Measurements from ENCODE around the gene SLC12A5.
"Not testable (repeated sequence)": the region's sequence is repeated elsewhere in the genome, so short reads cannot be mapped to it uniquely, and the experiment has no call there.

SLC12A5 gene

DNA sequence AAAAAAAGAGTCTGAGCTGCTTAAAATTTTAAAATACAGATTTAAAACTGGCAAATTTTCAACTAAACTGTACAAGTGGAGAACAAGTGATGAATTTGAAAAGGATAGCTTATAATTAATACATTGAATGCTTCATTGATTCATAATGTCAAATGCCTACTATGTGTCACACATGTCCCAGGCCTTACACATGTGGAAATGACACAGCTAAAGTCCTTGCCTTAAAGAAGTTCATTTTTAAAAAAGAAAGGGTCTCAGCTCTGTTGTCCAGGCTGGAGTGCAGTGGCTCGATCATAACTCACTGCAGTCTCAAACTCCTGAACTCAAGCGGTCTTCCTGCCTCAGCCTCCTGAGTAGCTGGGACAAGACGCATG lies 55.8 kb downstream of the SLC12A5 start:
- Histone ChIP-seq H3K9ac (ENCODE audit: low read length in 5 of 5) (no peak overlapping the region), H3K9me3 (ENCODE audit: control insufficient read depth in 5 of 5, low read length in 5 of 5) (no peaks in the 10 kb centered on the region), H3K36me3 (ENCODE audit: control insufficient read depth in 5 of 5, insufficient read depth in 5 of 5, low read length in 5 of 5) (peaks cover 0 to under 1% (median 0%) of the 10 kb centered on the region in 5 donors), H3K4me3 (ENCODE audit: low read depth in 1 of 5, low read length in 5 of 5) (no peak overlapping the region), H3K27ac (ENCODE audit: low read depth, low read length) (no peak overlapping the region), H3K27me3 (ENCODE audit: control insufficient read depth in 5 of 5, insufficient read depth in 4 of 5, low read length in 5 of 5) (no peaks in the 10 kb centered on the region), H3K4me1 (ENCODE audit: control insufficient read depth in 5 of 5, insufficient read depth in 5 of 5, low read length in 5 of 5) (peaks cover 7 to 67% (median 55%) of the 10 kb centered on the region in 5 donors)

DNA sequence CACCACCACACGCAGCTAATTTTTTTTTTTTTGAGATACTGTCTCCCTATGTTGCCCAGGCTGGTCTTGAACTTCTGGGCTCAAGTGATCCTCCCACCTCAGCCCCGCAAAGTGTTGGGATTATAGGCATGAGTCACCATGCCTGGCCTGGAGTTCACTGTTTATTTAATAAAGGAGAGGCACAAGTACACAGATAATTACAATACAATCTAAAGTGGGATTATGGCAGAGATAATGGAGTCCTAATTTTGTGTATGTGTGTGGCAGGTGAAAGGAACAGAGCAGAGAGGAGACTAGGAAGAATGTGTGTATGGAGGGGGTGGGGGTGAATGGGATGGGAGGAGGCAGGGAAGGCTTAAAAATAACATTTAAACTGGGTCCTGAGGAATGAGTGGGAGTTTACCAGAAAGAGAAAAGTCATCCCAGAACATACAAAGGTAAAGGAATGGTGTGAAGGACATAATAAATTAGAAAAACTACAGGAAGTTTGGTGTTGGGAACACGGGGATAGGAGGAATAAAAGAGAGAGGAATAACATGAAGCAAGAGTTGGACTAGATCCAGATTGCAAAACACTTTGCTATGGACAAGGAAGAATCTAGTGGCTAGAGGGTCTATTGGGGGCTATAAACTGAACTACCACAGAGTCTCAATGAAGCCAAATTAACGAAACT lies 56.3 kb downstream of the SLC12A5 start:
- no peak overlapping the region for H3K4me3 ChIP-seq (ENCODE audit: low read depth in 1 of 5, low read length in 5 of 5)
- H3K9me3 ChIP-seq (ENCODE audit: control insufficient read depth in 5 of 5, low read length in 5 of 5), result no peaks in the 10 kb centered on the region
- no peak overlapping the region for H3K27ac ChIP-seq (ENCODE audit: low read depth, low read length)
- H3K27me3 ChIP-seq (ENCODE audit: control insufficient read depth in 5 of 5, insufficient read depth in 4 of 5, low read length in 5 of 5), result no peaks in the 10 kb centered on the region
- H3K36me3 ChIP-seq (ENCODE audit: control insufficient read depth in 5 of 5, insufficient read depth in 5 of 5, low read length in 5 of 5), result no peaks in the 10 kb centered on the region
- no peak overlapping the region for H3K9ac ChIP-seq (ENCODE audit: low read length in 5 of 5)
- H3K4me1 ChIP-seq (ENCODE audit: control insufficient read depth in 5 of 5, insufficient read depth in 5 of 5, low read length in 5 of 5), result peaks cover 10 to 71% (median 59%) of the 10 kb centered on the region in 5 donors

DNA sequence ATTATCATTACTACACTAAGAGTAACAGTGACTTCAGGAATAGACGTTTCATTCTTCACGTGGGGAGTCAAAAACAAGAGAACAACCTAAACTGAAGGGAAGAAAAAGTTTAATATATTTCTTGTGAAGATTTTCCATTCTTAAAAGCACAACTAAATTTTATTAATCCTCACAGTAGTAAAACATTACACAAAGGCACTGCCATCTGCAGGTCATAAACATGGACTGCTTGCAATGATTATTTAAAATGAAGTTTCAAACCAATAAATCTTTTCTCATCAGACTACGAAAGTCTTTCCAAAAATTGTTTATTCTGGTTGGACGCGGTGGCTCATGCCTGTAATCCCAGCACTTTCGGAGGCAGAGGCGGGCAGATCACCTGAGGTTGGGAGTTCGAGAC lies 58.1 kb downstream of the SLC12A5 start:
- no peak overlapping the region for H3K27ac ChIP-seq (ENCODE audit: low read depth, low read length)
- H3K9me3 ChIP-seq (ENCODE audit: control insufficient read depth in 5 of 5, low read length in 5 of 5), result no peaks in the 10 kb centered on the region
- no peaks in the 10 kb centered on the region for H3K27me3 ChIP-seq (ENCODE audit: control insufficient read depth in 5 of 5, insufficient read depth in 4 of 5, low read length in 5 of 5)
- H3K4me3 ChIP-seq (ENCODE audit: low read depth in 1 of 5, low read length in 5 of 5), result no peak overlapping the region
- H3K36me3 ChIP-seq (ENCODE audit: control insufficient read depth in 5 of 5, insufficient read depth in 5 of 5, low read length in 5 of 5), result no peaks in the 10 kb centered on the region
- peaks cover 10 to 68% (median 61%) of the 10 kb centered on the region in 5 donors for H3K4me1 ChIP-seq (ENCODE audit: control insufficient read depth in 5 of 5, insufficient read depth in 5 of 5, low read length in 5 of 5)
- no peak overlapping the region for H3K9ac ChIP-seq (ENCODE audit: low read length in 5 of 5)

DNA sequence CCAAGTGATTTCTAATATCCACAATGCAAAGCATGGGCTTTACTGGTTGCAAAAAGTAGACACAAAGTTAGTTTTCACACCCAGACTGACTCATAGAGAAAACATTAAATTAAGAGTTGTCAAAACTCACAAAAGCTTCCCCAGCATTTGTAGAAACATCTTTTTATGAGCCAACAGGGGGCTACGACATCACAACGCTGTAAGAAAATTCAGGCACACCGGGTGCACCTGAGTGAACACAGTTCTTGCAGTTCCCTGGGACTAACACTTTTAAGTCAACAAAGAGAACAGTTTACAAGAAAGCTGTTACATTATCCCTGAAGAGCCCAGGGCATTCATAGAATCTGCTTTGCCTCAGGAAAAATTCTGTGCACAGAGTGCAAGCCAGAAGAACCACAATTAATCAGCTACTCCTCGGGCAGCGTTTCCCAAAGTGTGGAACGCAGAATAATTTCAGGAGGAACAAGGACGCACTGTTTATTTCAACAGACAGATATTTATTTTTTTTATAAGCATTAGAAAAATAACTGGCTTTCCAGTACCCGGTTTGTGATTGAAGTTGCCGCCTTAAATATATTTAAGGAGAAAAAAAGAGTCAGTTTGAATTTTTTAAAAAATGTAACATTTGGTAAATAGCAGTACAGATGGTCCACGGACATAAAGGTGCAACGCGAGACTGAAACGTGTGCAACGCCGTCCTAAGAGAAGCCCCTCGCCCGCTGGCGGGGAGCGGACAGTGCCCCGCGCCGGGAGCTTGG lies 59.6 kb downstream of the SLC12A5 start:
- H3K27ac ChIP-seq (ENCODE audit: low read depth, low read length), result peak overlapping the region; percentile 93
- peak overlapping the region; percentile 66 to 97 (median 93) for H3K9ac ChIP-seq (ENCODE audit: low read length in 5 of 5)
- H3K36me3 ChIP-seq (ENCODE audit: control insufficient read depth in 5 of 5, insufficient read depth in 5 of 5, low read length in 5 of 5), result no peaks in the 10 kb centered on the region
- peak overlapping the region; percentile 53 to 96 (median 84) for H3K4me3 ChIP-seq (ENCODE audit: low read depth in 1 of 5, low read length in 5 of 5)
- no peaks in the 10 kb centered on the region for H3K9me3 ChIP-seq (ENCODE audit: control insufficient read depth in 5 of 5, low read length in 5 of 5)
- no peaks in the 10 kb centered on the region for H3K27me3 ChIP-seq (ENCODE audit: control insufficient read depth in 5 of 5, insufficient read depth in 4 of 5, low read length in 5 of 5)
- peaks cover 10 to 59% (median 54%) of the 10 kb centered on the region in 5 donors for H3K4me1 ChIP-seq (ENCODE audit: control insufficient read depth in 5 of 5, insufficient read depth in 5 of 5, low read length in 5 of 5)

DNA sequence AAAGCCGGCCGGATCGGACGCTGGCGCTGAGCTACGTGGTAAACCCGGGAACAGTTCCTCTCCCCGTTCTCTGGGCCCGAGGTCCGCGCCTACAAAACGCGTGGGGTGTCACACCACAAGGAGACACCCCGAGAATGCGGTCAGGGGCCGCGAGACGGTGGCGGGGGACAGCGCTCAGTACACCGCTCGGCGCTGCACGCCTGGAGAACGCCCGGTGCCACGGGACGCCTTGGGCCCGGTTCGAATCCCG lies 60.1 kb downstream of the SLC12A5 start:
- H3K27me3 ChIP-seq (ENCODE audit: control insufficient read depth in 5 of 5, insufficient read depth in 4 of 5, low read length in 5 of 5), result no peaks in the 10 kb centered on the region
- H3K9ac ChIP-seq (ENCODE audit: low read length in 5 of 5), result peak overlapping the region; percentile 66 to 97 (median 93)
- no peaks in the 10 kb centered on the region for H3K36me3 ChIP-seq (ENCODE audit: control insufficient read depth in 5 of 5, insufficient read depth in 5 of 5, low read length in 5 of 5)
- H3K27ac ChIP-seq (ENCODE audit: low read depth, low read length), result peak overlapping the region; percentile 93
- H3K4me1 ChIP-seq (ENCODE audit: control insufficient read depth in 5 of 5, insufficient read depth in 5 of 5, low read length in 5 of 5), result peaks cover 10 to 55% (median 51%) of the 10 kb centered on the region in 5 donors
- no peaks in the 10 kb centered on the region for H3K9me3 ChIP-seq (ENCODE audit: control insufficient read depth in 5 of 5, low read length in 5 of 5)
- H3K4me3 ChIP-seq (ENCODE audit: low read depth in 1 of 5, low read length in 5 of 5), result peak overlapping the region in 4 of 5 donors; percentile 77 to 96 (median 90)

DNA sequence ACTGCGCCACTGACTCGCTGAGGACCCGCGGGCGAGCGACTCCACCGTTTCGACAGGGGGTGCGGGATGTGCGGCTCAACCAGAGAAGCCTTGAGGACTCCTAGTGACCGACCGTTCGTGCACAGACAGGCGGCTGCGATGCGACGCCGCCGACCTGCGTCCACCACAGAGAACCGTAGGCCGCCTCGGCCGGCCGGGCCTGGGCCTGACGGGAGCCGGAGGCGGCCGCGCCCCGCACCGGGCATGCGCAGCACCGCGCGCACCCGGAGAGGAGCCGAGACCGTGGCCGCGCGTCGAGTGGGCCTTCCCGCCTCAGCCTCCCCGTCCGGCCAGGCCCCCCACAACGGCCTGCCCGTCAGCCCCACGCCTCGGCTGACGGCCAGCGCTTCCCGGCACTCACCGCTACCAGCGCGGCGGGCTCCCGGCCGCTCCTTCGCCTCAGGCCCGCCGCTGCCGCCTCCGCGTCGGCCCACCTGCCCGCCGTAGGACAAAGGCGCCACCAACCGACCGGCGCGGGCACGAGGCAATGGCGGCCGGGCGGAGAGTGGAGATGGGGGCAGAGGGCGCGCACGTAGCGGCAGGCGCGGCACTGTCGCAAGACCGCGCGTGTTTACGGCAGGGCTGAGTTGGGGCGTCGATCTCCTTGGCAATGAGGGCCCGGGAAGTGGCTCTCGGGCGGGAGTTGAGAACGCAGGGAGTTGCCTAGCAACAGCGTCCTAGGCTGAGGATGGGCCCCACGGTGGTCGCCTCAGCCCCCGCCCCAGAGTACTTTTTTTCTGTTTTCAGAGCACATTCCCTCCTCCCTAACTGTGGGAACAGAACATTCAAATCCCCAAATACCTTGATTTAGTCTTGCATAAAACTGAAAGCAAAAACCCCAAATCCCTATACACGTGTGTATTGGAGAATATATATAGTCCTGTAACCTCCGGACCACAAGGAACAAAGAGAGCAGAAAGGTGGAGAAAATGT lies 60.7 kb downstream of the SLC12A5 start, which contains the start of gene NCOA5:
NCOA5 (minus strand) TSS at position 546 of the 972 bp plus-strand sequence. CDS start 10,538 bp downstream, outside the sequence.
- Histone ChIP-seq H3K4me1 (ENCODE audit: control insufficient read depth in 5 of 5, insufficient read depth in 5 of 5, low read length in 5 of 5) (peaks cover 10 to 50% (median 45%) of the 10 kb centered on the region in 5 donors), H3K9me3 (ENCODE audit: control insufficient read depth in 5 of 5, low read length in 5 of 5) (no peaks in the 10 kb centered on the region), H3K9ac (ENCODE audit: low read length in 5 of 5) (peak within 1 kb of the TSS; percentile 66 to 97 (median 93)), H3K4me3 (ENCODE audit: low read depth in 1 of 5, low read length in 5 of 5) (peak within 1 kb of the TSS; percentile 66 to 96 (median 84)), H3K27me3 (ENCODE audit: control insufficient read depth in 5 of 5, insufficient read depth in 4 of 5, low read length in 5 of 5) (no peaks in the 10 kb centered on the region), H3K36me3 (ENCODE audit: control insufficient read depth in 5 of 5, insufficient read depth in 5 of 5, low read length in 5 of 5) (no peaks in the 10 kb centered on the region), H3K27ac (ENCODE audit: low read depth, low read length) (peak within 1 kb of the TSS; percentile 93)

DNA sequence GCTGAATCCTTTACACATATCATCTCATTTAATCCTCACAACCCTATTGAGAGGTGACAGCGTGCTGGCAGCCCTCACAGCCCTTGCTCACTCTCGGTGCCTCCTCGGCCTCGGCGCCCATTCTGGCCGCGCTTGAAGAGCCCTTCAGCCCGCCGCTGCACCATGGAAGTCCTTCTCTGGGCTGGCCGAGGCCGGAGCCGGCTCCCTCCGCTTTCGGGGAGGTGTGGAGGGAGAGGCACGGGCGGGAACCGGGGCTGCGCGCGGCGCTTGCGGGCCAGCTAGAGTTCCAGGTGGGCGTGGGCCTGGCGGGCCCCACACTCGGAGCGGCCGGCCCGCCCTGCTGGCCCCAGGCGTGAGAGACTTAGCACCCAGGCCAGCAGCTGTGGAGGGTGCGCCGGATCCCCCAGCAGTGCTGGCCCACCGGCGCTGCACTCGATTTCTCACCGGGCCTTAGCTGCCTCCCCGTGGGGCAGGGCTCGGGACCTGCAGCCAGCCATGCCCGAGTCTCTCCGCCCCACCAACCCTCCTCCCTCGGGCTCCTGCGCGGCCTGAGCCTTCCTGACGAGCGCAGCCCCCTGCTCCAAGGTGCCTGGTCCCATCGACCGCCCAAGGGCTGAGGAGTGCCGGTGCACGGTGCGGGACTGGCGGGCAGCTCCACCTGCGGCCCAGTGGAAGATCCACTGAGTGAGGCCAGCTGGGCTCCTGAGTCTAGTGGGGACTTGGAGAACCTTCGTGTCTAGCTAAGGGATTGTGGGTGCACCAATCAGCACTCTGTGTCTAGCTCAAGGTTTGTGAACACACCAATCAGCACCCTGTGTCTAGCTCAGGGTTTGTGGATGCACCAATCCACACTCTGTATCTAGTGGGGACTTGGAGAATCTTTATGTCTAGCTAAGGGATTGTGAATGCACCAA lies 62.9 kb downstream of the SLC12A5 start:
- H3K36me3 ChIP-seq (ENCODE audit: control insufficient read depth in 5 of 5, insufficient read depth in 5 of 5, low read length in 5 of 5); H3K9ac ChIP-seq (ENCODE audit: low read length in 5 of 5); H3K4me3 ChIP-seq (ENCODE audit: low read depth in 1 of 5, low read length in 5 of 5); H3K27ac ChIP-seq (ENCODE audit: low read depth, low read length); H3K27me3 ChIP-seq (ENCODE audit: control insufficient read depth in 5 of 5, insufficient read depth in 4 of 5, low read length in 5 of 5); H3K9me3 ChIP-seq (ENCODE audit: control insufficient read depth in 5 of 5, low read length in 5 of 5): not testable (repeated sequence)
- peaks cover 10 to 28% (median 24%) of the 10 kb centered on the region in 5 donors for H3K4me1 ChIP-seq (ENCODE audit: control insufficient read depth in 5 of 5, insufficient read depth in 5 of 5, low read length in 5 of 5)

DNA sequence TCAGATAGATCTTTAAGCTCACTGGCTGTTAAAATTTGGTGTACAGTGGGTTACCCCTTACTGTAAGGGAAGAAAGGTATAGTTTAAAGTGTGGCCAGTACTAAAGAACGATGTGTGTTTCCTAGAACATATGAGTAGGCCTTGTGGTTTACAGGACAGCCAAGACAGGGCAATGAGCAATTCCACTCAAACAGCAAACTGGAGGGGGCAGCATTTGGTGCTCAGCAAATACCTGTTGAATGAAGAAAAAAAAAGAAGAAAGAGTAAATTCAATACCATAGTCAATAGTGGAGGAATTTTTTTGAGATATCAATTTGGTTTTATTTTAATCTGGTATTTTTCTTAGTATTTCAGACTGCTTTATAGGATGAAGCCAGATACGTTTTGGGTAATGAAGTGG lies 64.5 kb downstream of the SLC12A5 start:
- no peak overlapping the region for H3K27ac ChIP-seq (ENCODE audit: low read depth, low read length)
- H3K9me3 ChIP-seq (ENCODE audit: control insufficient read depth in 5 of 5, low read length in 5 of 5), result no peaks in the 10 kb centered on the region
- no peak overlapping the region for H3K4me3 ChIP-seq (ENCODE audit: low read depth in 1 of 5, low read length in 5 of 5)
- no peak overlapping the region for H3K9ac ChIP-seq (ENCODE audit: low read length in 5 of 5)
- no peaks in the 10 kb centered on the region for H3K27me3 ChIP-seq (ENCODE audit: control insufficient read depth in 5 of 5, insufficient read depth in 4 of 5, low read length in 5 of 5)
- no peaks in the 10 kb centered on the region for H3K36me3 ChIP-seq (ENCODE audit: control insufficient read depth in 5 of 5, insufficient read depth in 5 of 5, low read length in 5 of 5)
- peaks cover 4 to 12% (median 11%) of the 10 kb centered on the region in 5 donors for H3K4me1 ChIP-seq (ENCODE audit: control insufficient read depth in 5 of 5, insufficient read depth in 5 of 5, low read length in 5 of 5)

All from subcutaneous abdominal adipose tissue (tissue), 5 donors.